Activated T-helper 9 cell treated with anti-CD3 and anti-CD28 coated beads, Interleukin-2, amount 50 U/mL, for 16 hours (primary cell): ENCODE results near the gene DAGLB.
"Not testable (repeated sequence)": the region's sequence is repeated elsewhere in the genome, so short reads cannot be mapped to it uniquely, and the experiment has no call there.

ENCODE experiments used
- DNase-seq: peaks from one replicate; pipeline ENCODE4 v3.0.0-alpha.2; 2020; ENCODE audit warnings: low read depth

DAGLB gene

DNA sequence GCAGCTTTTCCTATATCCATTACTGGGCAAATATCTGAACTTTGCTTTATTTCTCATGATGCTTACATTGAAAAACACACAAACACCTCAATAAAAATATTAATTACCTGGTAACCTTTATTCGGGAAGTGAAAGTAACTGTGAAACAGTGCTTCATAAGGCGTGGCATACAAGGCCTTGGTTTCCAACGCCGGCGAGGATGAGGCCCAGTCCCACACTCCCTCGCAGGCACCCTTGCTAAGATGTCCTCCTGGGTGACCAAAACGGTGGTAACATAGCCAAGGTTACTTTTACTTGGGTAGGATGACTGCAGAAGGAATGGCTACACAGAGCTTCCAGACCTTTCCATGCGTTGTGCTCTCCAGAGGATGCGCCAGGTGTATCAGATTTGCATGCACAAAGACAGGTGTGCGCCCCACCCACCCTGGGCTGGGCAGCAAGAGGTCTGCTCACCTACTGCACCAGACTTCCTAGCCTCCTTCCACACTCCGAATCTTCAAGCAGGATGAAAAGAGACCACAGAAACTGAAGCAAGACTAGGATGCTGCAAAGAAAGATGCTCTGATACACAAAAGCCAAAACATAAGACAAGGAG is 13.3 kb upstream of the DAGLB start:
- no peak for DNase-seq

DNA sequence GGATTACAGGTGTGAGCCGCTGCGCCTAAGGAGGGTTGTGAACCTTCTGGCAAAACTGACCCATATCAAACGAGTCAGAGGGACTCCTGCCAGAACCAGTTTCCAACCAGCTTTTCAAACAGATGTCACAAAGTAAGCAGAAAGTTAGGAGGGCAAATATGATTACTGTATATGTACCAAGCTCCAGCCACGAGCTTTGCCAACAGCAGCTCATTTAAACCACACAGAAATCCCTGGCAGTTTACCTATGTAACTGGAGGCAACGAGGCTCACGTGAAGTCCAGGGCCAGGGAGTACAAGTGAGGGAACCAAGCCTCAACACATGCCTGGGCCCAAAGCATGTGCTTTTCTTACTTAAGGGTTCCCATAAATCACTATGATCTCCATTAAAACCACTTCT is 12.5 kb upstream of the DAGLB start:
- no peak for DNase-seq

DNA sequence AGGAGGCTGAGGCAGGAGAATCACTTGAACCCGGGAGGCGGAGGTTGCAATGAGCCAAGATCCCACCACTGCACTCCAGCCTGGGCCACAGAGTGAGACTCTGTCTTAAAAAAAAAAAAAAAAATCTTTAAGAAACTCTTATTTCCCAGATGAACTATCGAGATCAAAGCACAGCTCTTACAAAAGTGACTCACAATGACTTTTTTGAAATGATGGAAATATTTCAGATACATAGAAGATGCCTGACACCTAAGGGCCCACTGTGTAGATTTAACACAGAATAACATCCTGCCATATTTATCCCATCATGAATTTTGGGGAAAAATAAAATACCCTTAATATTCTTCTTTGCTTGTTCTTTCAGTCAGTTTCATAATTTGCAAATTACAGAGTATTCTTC is 10.9 kb upstream of the DAGLB start:
- not testable (repeated sequence) for DNase-seq

DNA sequence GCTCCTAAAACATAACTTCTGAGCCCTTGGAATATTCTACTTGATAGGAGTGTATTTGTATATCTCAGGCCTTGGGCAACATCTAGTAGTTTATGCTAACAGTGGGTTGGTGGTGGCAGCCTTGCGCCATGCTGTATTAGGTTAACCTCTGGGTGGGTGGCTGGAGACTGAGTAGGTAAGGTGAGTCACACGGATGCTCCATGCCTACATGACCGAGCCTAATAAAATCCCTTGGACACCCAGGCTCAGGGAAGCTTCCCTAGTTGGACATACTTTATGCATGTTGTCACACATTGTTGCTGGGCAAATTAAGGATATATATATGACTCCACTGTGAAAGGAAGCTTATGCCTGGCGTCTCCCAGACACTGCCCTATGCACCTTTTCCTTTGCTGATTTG is 6.0 kb upstream of the DAGLB start:
- DNase-seq: no peak

DNA sequence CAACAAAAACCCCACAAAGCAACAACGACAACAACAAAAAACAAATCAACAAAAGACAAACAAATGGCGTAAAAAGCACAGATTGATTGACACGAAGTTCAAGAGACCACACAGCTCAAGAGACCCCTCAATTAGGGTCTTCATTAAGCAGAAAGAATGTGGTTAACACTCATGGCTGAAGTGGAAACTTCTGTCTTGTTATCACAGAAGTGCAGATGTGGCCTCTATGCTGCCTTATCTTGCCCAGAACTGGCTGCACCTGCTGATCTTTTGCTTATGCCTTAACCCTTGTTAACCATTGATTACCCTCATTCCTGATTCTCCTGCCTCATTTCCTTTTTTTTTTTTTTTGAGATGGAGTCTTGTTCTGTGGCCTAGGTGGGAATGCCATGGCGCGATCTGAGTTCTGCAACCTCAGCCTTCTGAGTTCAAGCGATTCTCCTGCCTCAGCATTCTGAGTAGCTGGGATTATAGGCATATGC is 3.5 kb upstream of the DAGLB start:
- DNase-seq: no peak

DNA sequence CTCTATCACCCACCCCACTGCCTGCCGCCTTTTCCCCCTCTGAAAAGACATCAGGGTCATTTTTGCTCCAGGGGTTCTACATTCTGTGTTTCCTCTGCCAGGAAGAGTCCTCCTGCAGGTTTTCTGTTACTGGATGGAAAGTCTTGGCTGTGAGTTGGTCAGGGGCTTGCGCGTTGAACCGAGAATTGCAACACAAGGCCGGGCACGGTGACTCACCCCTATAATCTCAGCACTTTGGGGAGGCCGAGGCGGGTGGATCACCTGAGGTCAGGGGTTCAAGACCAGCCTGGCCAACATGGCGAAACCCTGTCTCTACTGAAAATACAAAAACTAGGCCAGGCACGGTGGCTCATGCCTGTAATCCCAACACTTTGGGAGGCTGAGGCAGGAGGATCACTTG is 2.8 kb upstream of the DAGLB start:
- not testable (repeated sequence) for DNase-seq

DNA sequence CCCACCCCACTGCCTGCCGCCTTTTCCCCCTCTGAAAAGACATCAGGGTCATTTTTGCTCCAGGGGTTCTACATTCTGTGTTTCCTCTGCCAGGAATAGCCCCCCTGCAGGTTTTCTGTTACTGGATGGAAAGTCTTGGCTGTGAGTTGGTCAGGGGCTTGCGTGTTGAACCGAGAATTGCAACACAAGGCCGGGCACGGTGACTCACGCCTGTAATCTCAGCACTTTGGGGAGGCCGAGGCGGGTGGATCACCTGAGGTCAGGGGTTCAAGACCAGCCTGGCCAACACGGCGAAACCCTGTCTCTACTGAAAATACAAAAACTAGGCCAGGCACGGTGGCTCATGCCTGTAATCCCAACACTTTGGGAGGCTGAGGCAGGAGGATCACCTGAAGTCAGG is 2.1 kb upstream of the DAGLB start:
- not testable (repeated sequence) for DNase-seq

DNA sequence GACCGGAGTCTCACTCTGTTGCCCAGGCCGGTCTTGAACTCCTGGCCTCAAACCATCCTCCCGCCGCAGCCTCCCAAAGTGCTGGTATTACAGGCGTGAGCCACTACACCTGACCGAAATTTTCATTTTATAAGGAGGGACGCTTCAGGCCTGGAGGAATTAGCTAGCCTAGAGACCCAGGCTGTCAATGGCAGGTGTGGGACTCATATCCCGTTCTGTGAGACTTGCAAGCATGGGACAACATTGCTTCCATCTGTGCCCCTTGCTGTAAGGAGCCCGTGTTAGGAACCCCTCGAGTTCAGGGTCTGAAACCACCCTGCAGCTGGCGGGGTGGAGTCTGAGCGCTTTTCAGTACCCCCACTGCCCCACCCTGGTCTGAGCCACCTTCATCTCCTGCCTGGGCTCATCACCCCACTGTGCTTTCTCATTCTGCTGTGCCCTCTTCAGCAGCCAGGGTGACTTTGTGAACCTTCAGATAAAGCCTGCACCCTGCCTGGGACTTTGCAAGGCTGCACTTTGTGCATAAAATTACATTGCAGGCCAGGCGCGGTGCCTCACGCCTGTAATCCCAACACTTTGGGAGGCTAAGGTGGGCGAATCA is 1.3 kb upstream of the DAGLB start:
- DNase-seq: no peak

DNA sequence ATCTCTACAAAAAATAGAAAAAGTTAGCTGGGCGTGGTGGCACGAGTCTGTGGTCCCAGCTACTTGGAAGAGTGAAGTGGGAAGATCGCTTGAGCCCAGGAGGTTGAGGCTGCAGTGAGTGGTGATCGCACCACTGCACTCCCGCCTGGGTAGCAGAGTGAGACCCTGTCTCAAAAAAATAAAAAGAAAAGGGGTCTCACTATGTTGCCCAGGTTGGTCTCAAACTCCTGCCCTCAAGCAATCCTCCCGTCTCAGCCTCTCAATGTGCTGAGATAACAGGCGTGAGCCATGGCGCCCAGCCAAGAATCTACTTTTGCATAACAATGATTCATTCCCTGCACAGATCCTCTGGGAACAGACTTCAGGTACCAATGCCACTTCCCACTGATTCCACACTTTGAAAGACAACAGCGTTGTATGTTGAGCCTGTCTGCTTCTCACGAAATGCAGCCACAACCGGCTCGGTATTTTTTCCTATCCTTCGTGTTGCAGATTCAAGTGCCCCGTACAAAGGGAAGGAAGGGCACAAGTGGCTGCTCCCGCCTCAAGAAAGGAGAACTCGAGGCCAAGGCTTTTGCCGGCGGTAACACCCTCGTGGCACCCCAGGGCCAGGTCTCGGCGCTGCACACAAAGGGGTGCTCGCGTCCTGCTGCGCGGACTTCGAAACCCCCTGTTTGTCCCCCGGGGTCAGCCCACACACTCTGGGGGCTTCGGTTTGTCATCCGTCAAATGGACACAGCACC is 745 bp downstream of the DAGLB start:
- DNase-seq: no peak

DNA sequence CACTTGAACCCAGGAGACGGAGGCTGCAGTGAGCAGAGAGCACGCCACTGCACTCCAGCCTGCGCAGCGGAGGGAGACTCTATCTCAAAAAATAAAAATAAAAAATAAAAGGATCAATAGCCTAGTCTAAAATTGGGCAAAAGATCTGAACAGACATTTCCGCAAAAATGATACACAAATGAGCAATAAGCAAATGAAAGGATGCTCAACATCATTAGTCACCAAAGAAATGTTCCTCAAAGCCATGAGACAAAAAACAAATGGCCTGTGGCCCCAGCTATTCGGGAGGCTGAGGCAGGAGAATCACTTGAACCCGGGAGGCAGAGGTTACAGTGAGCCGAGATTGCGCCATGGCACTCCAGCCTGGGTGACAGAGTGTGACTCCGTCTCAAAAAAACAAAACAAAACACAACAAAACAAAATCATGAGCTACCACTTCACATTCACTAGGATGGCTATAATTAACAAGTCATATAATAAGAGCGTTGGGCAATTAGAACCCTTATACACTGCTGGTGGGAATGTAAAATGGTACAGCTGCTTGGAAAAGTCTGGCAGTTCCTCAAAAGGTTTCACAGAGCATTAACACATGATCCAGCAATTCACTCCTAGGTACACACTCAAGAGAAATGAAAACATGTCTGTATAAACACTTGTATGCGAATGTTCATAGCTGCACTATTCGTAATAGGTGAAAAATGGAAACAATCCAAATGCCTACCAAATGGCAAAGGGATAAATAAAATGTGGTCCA is 3.1 kb downstream of the DAGLB start:
- DNase-seq: no peak

DNA sequence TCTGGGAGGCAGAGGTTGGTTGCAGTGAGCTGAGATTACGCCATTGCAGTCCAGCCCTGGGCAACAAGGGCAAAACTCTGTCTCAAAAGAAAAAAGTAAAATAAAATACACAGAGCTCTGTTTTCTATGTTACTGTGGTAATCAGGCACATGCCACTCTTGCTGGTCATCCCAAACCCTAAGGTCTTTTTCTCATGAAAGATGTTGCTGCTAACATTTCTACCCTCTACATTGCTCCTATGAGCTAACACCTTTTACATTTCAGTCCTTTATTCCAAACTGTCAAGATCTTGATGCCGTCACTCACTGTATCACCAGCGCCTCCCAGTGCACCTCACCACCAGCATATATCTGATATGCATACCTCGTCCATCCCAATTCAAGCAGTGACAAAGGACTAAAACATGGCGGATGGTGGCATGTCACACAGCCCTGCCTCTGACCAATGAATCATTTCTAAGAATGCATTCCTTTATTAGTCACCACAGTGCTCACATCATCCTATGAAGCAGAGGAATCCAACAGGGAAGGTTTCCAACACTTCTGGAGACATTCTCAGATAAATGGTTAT is 4.3 kb downstream of the DAGLB start:
- no peak for DNase-seq

DNA sequence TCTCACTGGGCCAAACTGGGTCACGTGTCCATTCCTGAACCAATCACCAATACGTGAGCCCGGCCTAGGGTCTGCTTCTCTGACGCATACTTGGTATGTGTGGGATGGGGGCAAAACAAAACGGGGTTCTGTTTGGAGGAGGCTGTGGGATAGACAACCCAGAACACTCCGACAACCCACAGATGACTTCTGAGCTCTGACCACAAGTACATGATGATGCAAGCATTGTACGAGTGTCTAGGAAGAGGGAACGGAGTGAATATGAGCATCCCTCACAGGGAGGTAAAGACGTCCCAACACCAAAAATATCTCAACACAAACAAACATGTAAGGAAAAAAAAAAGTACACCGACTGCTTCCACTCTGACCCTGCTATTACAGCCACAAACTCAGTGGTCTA is 5.6 kb downstream of the DAGLB start:
- no peak for DNase-seq

DNA sequence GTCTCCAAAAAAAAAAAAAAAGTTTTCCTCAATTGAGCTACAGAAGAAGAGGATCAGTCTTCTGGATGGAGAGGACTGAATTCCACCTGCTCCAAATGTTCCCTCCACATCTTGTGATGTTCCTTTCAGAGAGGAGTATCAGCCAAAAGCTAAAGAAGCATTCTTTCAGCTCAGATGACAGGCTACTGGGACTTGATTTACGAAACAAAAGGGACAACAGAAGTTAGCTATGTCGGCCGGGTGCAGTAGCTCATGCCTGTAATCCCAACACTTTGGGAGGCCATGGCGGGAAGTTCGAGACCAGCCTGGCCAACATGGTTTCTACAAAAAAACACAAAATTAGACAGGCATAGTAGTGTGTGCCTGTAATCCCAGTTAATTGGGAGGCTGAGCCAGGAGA is 7.4 kb downstream of the DAGLB start:
- no peak for DNase-seq

DNA sequence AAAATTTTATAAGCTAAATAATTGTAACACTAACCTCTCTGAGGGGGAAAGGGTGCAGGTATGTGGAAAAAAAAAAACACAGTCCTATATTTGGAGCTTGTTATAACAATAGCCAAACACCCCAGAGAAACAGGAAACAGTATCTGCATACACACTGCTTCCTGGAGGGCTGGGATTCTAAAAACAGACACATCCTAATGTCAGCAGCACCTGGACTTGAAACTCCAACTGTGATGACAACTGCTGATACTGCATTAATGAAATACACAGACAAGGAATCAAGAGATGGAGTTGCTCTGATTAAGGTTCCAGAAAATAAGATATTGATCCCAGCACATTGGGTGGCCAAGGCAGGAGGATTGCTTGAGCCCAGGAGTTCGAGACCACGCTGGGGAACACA is 9.3 kb downstream of the DAGLB start:
- DNase-seq: no peak

DNA sequence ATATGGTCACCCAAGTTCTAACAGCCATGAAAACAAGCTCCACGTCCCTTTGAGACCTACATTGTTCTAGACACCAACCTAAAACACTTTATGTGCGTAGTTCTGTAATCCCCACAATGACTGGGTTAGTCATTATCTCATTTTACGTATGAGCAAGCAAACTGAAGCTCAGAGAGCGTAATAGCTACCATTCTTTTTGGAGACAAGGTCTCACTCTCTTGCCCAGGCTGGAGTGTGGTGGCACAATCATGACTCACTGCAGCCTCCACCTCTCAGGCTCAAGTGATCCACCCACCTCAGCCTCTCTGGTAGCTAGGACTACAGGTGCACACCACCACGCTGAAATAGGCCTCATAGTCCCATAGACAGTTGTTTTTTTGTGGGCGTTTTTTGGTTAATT is 10.5 kb downstream of the DAGLB start:
- no peak for DNase-seq

DNA sequence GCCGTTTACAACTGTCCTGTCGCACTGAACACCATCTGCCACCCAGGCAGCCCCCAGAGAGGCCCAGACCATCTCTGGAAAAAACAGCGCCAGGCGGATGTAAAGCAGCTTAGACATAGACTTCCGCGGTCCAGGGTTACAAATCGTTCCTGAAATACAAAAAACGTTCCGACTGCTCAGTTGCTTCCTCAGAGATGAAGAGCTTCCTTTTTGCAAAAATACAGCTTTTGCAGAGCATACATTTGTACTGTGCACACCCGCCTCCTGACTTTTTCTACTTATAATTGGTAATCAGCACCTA is 11.4 kb downstream of the DAGLB start:
- DNase-seq: no peak

DNA sequence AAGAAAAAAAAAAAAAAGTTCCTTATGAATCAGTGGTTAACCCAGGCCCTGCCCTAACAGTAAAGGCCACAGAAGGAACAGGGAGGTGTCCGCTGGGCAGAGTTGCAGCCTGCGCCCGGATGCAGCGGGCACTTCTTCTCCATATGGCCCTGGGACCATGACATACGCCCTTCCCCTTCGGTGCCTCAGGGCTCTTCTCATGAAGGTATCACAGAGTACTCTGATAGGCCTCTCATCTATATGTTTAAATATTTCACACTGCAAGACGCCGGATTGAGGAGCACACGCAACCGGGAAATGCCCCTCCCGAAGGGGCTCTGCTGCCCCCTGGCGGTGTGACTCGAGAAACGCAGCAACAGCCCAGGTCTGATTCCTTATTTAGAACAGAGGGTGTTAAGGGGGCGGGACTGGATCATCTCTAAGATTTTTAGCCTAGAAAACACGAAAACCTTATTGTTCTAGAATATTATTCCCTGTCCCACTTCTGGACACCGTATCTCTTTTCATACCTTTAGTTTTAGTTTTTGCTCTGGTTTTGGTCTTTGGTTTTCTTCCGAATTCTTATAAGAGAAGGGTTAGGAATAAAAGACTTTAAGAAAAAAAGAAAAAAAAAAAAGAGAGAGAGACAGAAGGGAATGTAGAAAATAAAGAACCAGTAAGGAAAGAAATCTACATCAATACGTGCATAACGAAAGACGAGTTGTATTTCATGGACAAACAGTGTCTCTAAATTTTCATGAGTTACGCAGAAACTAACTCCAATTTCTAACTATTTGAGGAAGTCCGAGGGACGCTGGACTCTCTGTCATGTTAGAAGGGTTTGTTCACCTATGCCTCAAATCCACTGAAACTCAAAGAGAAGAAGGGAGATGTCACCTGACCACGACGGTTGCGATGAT is 12.0 kb downstream of the DAGLB start:
- DNase-seq: peak; percentile 83

DNA sequence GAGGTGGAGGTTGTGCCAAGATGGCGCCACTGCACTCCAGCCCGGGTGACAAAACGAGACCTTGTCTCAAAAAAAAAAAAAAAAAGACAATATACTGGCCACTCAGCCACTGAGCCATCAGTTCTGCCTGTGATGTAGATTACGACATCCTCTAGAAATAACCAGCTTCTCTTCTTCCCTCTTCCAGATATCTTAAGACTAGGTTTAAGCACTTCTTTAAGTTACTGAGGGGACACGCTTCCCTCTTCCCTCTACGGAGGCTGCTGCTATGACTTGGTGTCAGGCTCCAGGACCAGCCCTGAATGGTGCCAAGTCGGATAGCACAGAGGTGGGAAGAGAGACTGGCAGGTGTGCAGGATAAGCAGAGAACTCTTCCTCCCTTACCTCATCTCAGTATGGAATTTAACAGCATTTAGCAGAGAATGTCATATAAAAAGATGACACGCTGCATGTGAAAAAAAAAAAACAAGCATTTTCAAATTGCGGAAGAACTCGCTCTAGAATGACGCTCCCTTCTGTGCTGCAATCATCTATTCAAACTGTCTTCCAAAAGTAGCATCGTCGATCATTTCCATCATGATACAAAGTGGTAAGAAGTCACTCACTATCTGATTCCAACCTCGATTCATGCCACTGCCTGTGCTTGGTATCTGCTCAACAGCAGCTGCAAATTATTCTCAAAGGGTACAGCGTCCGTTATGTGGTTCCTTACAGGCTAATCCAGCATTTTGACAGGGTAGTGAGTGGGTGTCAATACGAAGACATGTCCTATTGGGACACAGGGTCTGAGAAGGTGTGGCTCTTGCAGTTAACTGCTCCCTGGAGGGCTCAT is 13.8 kb downstream of the DAGLB start:
- no peak for DNase-seq

DNA sequence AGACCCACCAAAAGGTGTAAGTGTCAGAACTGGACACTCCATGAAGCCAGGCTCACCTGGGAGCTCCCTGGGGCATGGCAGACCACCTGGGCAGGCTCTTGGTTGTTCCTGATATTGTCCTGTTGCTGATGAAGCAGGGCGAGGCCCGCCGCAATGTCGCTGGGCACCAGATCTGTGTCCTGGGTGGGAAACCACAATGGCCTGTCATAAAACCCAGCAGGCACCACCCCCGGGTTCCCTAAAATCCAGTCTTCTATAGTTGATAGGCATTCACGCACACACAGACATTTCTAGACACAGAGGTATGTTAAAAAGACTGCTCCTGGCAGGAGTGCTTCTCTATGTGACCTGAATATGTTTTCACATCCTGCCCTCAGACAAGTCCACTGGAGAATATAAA is 15.0 kb downstream of the DAGLB start:
- no peak for DNase-seq

DNA sequence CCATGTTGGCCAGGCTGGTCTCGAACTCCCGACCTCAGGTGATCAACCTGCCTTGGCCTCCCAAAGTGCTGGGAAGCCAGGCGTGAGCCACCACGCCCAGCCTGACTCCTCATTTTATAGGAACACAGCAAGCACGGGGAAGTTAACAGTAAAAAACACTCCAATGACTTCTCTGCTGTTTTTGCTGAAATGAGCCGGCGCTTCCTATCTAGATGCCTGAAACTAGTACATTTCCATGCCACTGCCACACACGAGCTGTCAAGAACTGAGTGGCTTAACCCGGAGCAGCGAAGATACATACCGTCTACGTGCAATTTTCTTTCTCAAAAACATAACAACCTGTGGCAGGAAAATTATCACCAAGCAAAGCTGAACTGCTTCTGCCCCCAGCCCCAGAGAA is 16.8 kb downstream of the DAGLB start:
- DNase-seq: no peak
